Astrocyte of the cerebellum (primary cell): ENCODE results near the gene PPIL6.

Experiments
- DNase-seq: peaks from one replicate; pipeline ENCODE4 v3.0.0-alpha.2; 2011; ENCODE audit warnings: low read depth
- H3K4me3 ChIP-seq: 2 replicates; pipeline ENCODE4 v1.5.1; 2011; ENCODE audit warnings: mild to moderate bottlenecking, low read depth, low read length, moderate library complexity
- CTCF ChIP-seq: IDR thresholded peaks from 2 replicates; pipeline ENCODE4 v1.5.1; 2012; ENCODE audit warnings: low read length, low read depth, moderate library complexity, mild to moderate bottlenecking; ENCODE audit errors: missing control alignments
- in situ Hi-C: cut with HindIII; loops from 2 replicates; pipeline ENCODE4 v1.10.0; 2017; ENCODE audit warnings: low sequenced_read_pairs

The PPIL6 gene

GRCh38 chr6:109449795-109450673 lies 9.6 kb upstream of the PPIL6 start:
- TF ChIP-seq CTCF = no peak
- no peak overlapping the region for H3K4me3 ChIP-seq
- no peak for DNase-seq
- in situ Hi-C loops = no loop called here

DNA sequence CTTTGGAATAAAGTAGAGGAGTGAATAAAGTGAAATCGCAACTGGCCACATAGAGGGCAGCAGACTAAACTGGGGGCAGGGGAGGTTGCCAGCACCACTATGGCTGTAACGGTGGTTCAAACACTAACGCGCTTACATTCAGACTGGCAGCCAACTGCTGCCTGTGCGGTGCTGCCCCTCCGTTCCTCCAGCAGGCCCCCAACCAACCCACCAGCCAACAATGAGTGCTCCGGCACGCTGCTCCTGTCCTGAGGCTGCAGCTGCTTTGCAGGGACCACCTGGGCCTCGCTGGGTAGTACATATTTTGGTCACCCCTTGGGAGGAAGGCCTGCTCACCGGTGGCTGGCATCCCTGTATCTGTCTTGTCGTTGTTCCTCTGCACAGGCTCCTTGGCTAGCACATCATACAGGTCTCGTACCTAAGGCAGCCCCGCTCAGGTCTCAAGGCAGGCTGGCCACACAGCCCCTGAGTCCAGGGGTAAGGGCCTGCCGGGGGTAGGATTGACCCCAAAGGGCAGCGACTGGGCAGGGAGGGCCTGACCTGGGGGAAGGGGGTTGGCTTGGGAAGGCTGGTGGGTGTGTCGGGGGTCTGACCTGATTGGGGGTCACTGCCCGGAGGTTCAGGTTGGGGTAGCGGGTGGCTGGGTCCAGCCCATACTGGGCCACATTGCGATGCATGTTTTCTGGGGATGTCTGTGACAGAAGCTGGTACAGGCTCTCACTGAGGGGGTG lies 8.8 kb upstream of the PPIL6 start:
- DNase-seq = no peak

DNA sequence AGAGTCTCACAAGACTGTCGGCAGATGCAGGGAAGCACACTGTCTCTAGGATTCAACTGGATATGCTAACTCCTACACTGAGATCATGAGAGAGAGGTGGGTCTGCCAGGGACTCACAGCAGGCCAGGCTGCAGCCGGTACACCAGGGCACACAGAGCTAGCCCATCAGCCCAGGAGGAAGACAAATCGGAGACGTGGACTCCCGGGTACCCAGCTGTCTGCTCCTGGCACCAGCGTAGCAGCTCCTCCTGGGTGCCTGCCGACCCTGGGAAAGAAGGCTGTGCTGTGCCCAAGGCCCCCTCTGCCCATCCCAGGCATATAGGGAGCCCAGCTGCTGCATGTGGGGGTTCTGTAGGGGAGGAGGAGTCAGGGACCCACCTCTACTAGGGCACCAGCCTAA lies 8.2 kb upstream of the PPIL6 start:
- H3K4me3 ChIP-seq = no peak overlapping the region
- in situ Hi-C loops = no loop called here
- TF ChIP-seq CTCF = no peak
- DNase-seq = no peak

More for the DNA sequence above, 8.8 kb upstream of the PPIL6 start:
- in situ Hi-C loops = no loop called here
- H3K4me3 ChIP-seq = no peak overlapping the region
- TF ChIP-seq CTCF = no peak

- no peak for TF ChIP-seq CTCF
- DNase-seq = no peak
- H3K4me3 ChIP-seq = no peak overlapping the region
- in situ Hi-C loops = no loop called here
Observed at GRCh38 chr6:109447878-109448555, 7.6 kb upstream of the PPIL6 start.

GRCh38 chr6:109447087-109447486 lies 6.7 kb upstream of the PPIL6 start:
- H3K4me3 ChIP-seq = no peak overlapping the region
- in situ Hi-C loops = no loop called here
- no peak for TF ChIP-seq CTCF
- no peak for DNase-seq

GRCh38 chr6:109446541-109446940 lies 6.1 kb upstream of the PPIL6 start:
- no peak for DNase-seq
- no peak overlapping the region for H3K4me3 ChIP-seq
- in situ Hi-C loops = no loop called here
- TF ChIP-seq CTCF = no peak
